Right renal cortex interstitium (tissue), 3 donors: ENCODE results near the gene DMRTB1. TPM values are rescaled to one million over a fixed set of nuclear protein-coding genes. Genes with fewer than 3 reads are reported as not detected.

Source experiments
- DNase-seq, 3 donors: peaks; one replicate each; pipeline ENCODE4 v3.0.0-alpha.2; 2013; ENCODE audit warnings: low read depth in 3 of 3, low spot score in 2 of 3
- polyA plus RNA-seq, 3 donors: library from polyadenylated mRNA; unstranded; fragments of 120-200 nt; gene quantifications; one replicate each; pipeline ENCODE4 v1.2.1, GENCODE V29; 2013; ENCODE audit not compliant: insufficient read length in 3 of 3

DMRTB1 gene
- under 1 TPM; 0.07 to 0.24 (median 0.14) TPM for polyA plus RNA-seq

GRCh38 chr1:53459321-53460175 lies at the start of gene DMRTB1:
TSS of gene DMRTB1 (plus strand) at chr1:53459399. CDS start at chr1:53459454, 55 bp downstream.
- no peak for DNase-seq

GRCh38 chr1:53409695-53410094 lies 49.5 kb upstream of the DMRTB1 start:
- DNase-seq, result no peak

DNA sequence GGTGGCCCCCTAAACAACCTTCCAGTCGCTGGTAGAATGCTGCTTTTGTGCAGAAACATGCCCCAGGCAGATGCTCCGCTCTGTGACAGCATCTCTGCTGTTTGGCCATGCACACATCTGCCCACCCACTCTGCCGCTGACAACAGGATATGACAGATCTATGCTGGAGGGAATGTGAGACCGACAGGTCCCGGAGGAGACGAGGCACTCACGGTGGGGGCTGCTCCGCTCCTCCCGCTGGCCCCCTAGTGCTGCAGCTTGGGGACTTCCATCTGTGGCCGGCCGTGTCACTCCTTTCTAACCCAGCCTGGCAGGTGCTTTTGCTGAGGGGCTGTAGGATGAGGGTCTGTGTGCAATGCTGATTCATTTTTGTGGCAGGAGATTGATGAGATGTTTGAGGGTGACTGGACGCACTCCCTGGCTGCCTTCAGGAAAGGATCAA lies 49.1 kb upstream of the DMRTB1 start:
- no peak for DNase-seq

DNA sequence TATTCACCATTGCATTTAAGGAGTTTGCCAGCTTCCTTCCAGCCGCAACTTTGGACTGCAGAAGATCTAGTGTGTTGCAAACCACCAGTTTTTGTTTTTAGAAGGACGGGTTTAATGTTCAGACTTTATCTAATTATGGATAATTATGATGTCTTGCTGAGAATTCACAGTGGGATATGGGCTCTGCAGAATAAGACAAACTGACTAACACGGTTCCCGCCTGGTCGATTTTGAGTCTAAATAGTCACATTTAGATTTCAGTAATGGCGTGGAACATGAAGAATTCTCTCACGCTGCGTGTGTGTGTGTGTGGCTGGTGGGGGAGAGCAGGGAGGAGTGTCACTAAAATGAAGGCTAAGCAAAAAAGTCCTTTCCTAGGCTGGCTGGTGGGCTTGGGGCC lies 48.5 kb upstream of the DMRTB1 start:
- DNase-seq, result no peak

DNA sequence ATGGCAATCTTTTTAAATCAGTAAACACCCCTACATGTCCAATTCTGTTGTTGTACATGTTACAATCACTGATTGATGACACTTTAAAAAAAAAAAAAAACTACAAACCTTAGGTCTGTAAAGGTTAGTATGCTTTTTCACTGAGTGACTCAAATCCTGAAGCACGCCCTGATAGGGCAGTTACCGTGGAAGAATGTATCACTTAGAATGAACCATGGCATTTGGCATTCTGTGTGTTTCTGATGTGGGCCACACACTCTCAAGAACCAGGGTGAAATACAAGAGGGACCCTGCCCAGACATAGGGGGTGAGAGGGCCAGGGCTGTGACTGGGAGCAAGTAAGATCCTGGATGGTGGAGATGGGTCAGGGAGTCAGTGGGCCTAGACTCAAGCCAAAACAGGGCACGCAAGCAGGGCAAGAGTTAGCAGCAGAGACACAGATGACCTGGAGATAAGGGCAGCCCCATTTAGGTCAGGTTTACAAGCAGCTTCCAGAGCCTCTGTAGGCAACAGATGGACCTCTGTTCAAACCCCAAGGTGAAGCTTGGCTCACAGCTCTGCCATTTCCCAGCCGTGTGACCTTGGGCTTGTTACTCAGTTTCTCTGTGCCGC lies 47.6 kb upstream of the DMRTB1 start:
- no peak for DNase-seq

DNA sequence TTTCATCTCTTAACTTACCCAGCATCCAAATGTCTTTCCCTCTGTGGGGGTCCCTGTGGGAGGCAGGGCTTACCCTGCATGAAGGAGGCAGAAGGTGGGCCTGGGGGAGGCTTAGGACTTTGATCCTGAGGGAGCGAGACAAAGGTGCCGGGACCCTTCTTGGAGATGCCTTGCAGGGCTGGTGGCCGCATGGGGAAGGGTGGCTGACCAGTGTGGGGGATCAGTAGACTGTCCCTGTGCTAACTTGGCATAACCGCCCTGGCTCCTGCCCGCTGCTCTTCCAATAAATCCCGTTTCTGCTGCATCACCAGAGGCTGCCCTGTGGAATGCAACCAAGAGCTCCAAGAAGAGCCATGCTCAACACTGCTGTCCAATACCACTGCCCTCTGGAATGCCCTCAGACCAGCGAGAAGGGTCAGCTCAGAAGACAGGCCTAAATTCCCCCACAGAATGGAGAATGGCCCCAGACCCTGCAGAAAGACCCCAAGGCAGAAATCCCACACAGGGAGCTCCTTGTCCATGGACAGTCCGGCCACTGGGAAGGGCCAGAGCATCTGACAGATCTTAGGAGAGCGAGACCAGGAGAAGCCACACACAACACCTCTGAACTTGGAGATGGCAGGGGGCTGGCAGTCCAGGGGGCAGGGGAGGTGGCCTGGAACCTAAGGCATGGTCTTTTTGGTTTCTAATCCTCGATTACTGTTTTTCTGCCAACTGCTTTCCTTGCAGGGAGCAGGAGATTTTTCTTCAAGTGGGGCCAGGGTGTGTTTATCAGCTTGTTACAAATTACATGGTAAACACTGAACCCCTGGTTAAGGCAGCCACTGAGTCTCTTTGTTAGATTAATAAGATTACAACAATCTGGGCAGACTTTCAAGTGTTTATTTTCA lies 46.7 kb upstream of the DMRTB1 start:
- DNase-seq, result no peak

- no peak for DNase-seq
Observed at GRCh38 chr1:53413175-53414001, 45.8 kb upstream of the DMRTB1 start.

- DNase-seq, result no peak
Observed at GRCh38 chr1:53414632-53415031, 44.6 kb upstream of the DMRTB1 start.

DNA sequence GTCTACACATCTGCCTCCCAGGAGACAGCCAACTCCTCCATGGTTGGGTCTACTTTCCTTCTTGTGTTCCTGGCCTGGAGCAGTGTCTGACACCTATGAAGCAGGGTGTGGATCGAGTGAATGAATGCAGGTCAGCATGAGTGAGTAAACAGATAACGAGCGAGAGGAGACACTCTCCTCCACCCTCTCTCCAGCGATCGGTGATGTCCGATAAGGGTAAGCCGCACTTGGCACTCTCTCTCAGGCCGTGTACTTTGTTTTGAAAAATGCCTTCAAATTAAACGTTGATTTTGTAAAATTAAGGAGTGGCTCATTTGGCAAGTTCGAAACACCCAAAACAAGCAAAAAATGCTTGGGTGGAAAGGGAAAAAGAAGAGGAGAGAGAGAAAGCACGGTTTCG lies 43.8 kb upstream of the DMRTB1 start:
- no peak for DNase-seq

DNA sequence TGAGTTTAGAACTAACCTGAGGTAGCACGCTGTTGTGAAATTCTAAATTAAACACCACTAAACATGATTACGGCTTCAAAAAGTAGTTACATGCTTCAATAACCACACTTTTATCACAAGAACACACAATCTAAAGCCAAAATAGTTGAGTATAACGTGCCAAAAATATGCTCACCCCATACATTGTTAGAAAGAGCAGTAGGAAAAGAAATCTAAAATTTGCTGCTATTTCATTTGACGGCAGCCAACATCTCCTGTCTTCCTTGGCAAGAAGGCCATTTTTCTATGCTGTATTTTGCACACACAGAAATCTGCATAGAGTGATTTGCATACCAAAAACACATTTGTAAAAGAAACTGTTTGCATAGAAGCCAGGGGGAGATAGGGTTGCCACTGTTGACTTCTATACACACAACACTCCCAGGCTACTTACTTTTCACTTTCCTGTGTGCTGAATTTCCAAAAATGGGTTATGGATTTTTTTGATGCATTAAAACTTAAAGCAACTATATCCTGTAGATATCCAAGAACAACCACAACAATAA lies 42.9 kb upstream of the DMRTB1 start:
- DNase-seq, result no peak

GRCh38 chr1:53417074-53417511 lies 42.1 kb upstream of the DMRTB1 start:
- DNase-seq, result no peak

GRCh38 chr1:53419034-53419433 lies 40.2 kb upstream of the DMRTB1 start:
- DNase-seq, result no peak

- DNase-seq, result no peak
Observed at GRCh38 chr1:53420341-53420740, 38.9 kb upstream of the DMRTB1 start.

DNA sequence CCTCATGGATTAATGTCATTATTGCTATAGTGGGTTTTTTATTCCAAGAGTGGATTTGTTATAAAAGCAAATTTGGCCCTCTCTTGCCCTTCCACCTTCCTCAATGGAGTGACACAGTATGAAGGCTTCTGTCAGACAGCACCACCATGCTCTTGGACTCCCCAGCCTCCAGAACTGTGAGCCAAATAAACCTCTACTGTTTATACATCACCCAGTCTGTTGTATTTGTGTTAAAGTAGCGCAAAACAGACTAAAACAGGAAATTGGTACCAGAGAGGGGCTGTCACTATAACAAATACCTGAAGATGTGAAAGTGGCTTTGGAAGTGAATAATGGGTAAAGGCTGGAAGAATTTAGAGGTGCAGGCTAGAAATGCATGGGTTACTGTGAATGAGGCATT lies 38.0 kb upstream of the DMRTB1 start:
- no peak for DNase-seq

DNA sequence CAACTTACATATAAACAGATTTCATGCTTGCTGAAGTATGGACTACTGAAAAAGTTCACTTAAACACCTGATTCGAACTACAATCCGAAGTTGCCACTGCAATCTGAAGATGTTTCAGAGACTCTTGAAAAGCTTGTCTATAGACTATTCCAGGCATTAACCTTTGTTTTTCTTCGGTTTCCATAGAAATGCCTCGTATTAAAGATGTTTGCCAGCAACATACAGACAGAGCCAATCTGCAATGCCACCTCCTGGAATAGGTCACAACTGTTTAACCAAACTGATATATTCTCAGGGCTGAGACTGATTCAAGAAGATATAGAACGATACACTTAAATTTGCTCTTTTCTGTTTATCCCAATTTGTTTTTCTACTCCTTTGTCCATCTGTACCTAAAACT lies 28.9 kb upstream of the DMRTB1 start:
- no peak for DNase-seq

DNA sequence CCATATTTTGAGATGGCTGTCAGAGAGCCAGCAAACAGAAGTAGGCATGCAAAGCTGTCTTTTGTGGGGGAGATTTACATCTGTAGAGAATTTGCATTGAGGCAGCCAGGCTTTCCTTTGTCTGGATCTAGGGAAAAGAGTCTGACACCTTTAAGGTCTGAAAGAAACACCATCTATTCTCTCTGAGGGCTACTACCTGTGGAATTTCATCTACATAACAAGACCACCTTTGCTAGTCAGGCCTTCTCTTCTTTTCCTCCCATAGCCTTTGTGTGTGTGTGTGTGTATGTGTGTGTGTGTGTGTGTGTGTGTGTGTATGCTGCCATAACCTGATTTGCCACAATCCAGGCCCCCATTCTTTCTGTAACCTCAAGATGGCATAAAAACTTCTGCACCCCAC lies 28.4 kb upstream of the DMRTB1 start:
- no peak for DNase-seq

- no peak for DNase-seq
Observed at GRCh38 chr1:53431244-53431643, 28.0 kb upstream of the DMRTB1 start.

DNA sequence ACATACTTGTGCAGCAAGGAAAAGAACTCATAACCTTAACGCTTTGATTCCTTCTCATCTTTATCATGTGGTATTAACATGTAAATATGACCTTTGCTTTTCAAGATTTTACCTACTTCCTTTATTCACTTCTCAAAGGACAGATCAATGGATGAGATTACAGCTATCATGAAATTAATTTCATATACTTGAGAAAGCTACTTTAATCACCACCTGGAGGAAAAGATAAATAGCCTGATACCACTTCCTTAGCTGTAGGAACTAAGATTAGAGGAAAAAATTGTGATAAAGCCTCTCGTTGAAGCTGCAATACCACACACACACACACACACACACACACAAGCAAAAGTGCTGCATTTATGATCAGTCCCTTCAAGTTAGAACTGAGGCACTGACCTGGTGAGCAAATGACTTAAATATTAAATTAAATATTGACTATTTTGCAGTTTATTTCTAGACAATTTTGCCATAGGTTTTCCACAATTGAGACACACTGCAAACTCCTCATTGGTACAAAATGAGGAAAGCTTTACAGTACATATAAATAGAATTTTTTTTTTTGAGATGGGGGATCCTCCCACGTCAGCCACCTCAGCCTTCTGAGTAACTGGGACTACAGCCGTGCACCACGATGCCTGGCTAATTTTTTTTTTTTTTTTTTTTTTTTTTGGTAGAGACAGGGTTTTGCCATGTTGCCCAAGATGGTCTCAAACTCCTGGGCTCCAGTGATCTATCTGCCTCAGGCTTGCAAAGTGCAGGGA lies 27.2 kb upstream of the DMRTB1 start:
- DNase-seq, result no peak

GRCh38 chr1:53432611-53433010 lies 26.6 kb upstream of the DMRTB1 start:
- DNase-seq, result no peak
